DMS79 treated with DMSO at 0.1 percent for 48 hours (cell line): ENCODE results near the gene SDHAF1.

Experiments
- DNase-seq: peaks from one replicate; lab custom pipeline; 2025; lab: John Stamatoyannopoulos, UW

The SDHAF1 gene

GRCh38 chr19:35986664-35987570, 8.1 kb upstream of the SDHAF1 start:
- DNase-seq: peak; percentile 36

- no peak for DNase-seq
Measured at GRCh38 chr19:35987571-35987896, 7.5 kb upstream of the SDHAF1 start.

- no peak for DNase-seq
Measured at GRCh38 chr19:35988824-35989223, 6.2 kb upstream of the SDHAF1 start.

GRCh38 chr19:35990156-35990555, 4.8 kb upstream of the SDHAF1 start:
- DNase-seq: no peak

- DNase-seq: no peak
Measured at GRCh38 chr19:35990771-35991730, 3.9 kb upstream of the SDHAF1 start.

- no peak for DNase-seq
Measured at GRCh38 chr19:35991731-35992450, 3.1 kb upstream of the SDHAF1 start.

GRCh38 chr19:35992907-35993765, 1.9 kb upstream of the SDHAF1 start:
- DNase-seq: no peak

GRCh38 chr19:35993923-35994598, 927 bp upstream of the SDHAF1 start:
- DNase-seq: no peak

GRCh38 chr19:35996777-35997176, 1.8 kb downstream of the SDHAF1 start:
- no peak for DNase-seq

- no peak for DNase-seq
Measured at GRCh38 chr19:36001605-36002004, 6.6 kb downstream of the SDHAF1 start.

GRCh38 chr19:36003284-36003683, 8.3 kb downstream of the SDHAF1 start:
- DNase-seq: no peak

- no peak for DNase-seq
Measured at GRCh38 chr19:36006955-36007354, 12.0 kb downstream of the SDHAF1 start.

- DNase-seq: peak; percentile 77
Measured at GRCh38 chr19:36008336-36008978, 13.5 kb downstream of the SDHAF1 start, which contains the start of gene SYNE4. Gene SYNE4, minus strand, starts transcription at chr19:36008813. Its CDS starts 132 bp downstream, at chr19:36008681.

GRCh38 chr19:36009220-36009619, 14.2 kb downstream of the SDHAF1 start:
- DNase-seq: peak; percentile 45

- DNase-seq: no peak
Measured at GRCh38 chr19:36009633-36010379, 14.8 kb downstream of the SDHAF1 start.

GRCh38 chr19:36010402-36010801, 15.4 kb downstream of the SDHAF1 start:
- no peak for DNase-seq

GRCh38 chr19:36013280-36014011, 18.5 kb downstream of the SDHAF1 start:
- DNase-seq: no peak
